Femur (tissue), 1 donor: ENCODE results near the gene VTI1B.
"Not testable (repeated sequence)": the region's sequence is repeated elsewhere in the genome, so short reads cannot be mapped to it uniquely, and the experiment has no call there.

ENCODE experiments used
- DNase-seq: peaks from one replicate; pipeline ENCODE4 v3.0.0-alpha.2; 2017

The VTI1B gene

GRCh38 chr14:67674480-67675218 lies at the start of gene VTI1B:
TSS of gene VTI1B (minus strand) at chr14:67674632. CDS start at chr14:67674489, 143 bp downstream.
- DNase-seq: peak; percentile 92

GRCh38 chr14:67722293-67722692 lies 47.9 kb upstream of the VTI1B start:
- DNase-seq: peak; percentile 81

GRCh38 chr14:67721875-67722274 lies 47.4 kb upstream of the VTI1B start:
- no peak for DNase-seq

GRCh38 chr14:67719866-67720265 lies 45.4 kb upstream of the VTI1B start:
- no peak for DNase-seq

- DNase-seq: not testable (repeated sequence)
Measured at GRCh38 chr14:67719385-67719784, 45.0 kb upstream of the VTI1B start.

GRCh38 chr14:67718265-67718664 lies 43.8 kb upstream of the VTI1B start:
- DNase-seq: no peak

GRCh38 chr14:67717048-67717447 lies 42.6 kb upstream of the VTI1B start:
- DNase-seq: no peak

GRCh38 chr14:67710209-67710608 lies 35.8 kb upstream of the VTI1B start:
- no peak for DNase-seq

GRCh38 chr14:67709796-67710195 lies 35.4 kb upstream of the VTI1B start:
- not testable (repeated sequence) for DNase-seq

GRCh38 chr14:67709346-67709745 lies 34.9 kb upstream of the VTI1B start:
- DNase-seq: not testable (repeated sequence)

- no peak for DNase-seq
Measured at GRCh38 chr14:67705211-67705610, 30.8 kb upstream of the VTI1B start.

GRCh38 chr14:67704484-67705089 lies 30.2 kb upstream of the VTI1B start:
- peak; percentile 25 for DNase-seq

GRCh38 chr14:67703997-67704396 lies 29.6 kb upstream of the VTI1B start:
- no peak for DNase-seq

- DNase-seq: not testable (repeated sequence)
Measured at GRCh38 chr14:67701492-67701891, 27.1 kb upstream of the VTI1B start, which contains the start of gene RDH12. TSS of gene RDH12 (plus strand) at chr14:67701886. CDS start at chr14:67722643, 20,757 bp downstream.

- no peak for DNase-seq
Measured at GRCh38 chr14:67698179-67698578, 23.7 kb upstream of the VTI1B start.

GRCh38 chr14:67697006-67697405 lies 22.6 kb upstream of the VTI1B start:
- DNase-seq: no peak

GRCh38 chr14:67695394-67695949 lies 21.0 kb upstream of the VTI1B start, which contains the start of gene RDH11:
TSS of gene RDH11 (minus strand) at chr14:67695764. CDS start at chr14:67695703, 61 bp downstream.
- DNase-seq: peak; percentile 91

- peak; percentile 84 for DNase-seq
Measured at GRCh38 chr14:67694791-67695393, 20.5 kb upstream of the VTI1B start.

GRCh38 chr14:67690011-67690410 lies 15.6 kb upstream of the VTI1B start:
- DNase-seq: no peak

GRCh38 chr14:67683842-67684241 lies 9.4 kb upstream of the VTI1B start:
- DNase-seq: no peak

GRCh38 chr14:67680941-67681340 lies 6.5 kb upstream of the VTI1B start:
- no peak for DNase-seq

- DNase-seq: no peak
Measured at GRCh38 chr14:67680121-67680602, 5.7 kb upstream of the VTI1B start.

- no peak for DNase-seq
Measured at GRCh38 chr14:67679006-67679405, 4.6 kb upstream of the VTI1B start.
